ENCODE results near the gene TMPRSS6.
"Not testable (repeated sequence)": the region's sequence is repeated elsewhere in the genome, so short reads cannot be mapped to it uniquely, and the experiment has no call there.

TMPRSS6 gene

DNA sequence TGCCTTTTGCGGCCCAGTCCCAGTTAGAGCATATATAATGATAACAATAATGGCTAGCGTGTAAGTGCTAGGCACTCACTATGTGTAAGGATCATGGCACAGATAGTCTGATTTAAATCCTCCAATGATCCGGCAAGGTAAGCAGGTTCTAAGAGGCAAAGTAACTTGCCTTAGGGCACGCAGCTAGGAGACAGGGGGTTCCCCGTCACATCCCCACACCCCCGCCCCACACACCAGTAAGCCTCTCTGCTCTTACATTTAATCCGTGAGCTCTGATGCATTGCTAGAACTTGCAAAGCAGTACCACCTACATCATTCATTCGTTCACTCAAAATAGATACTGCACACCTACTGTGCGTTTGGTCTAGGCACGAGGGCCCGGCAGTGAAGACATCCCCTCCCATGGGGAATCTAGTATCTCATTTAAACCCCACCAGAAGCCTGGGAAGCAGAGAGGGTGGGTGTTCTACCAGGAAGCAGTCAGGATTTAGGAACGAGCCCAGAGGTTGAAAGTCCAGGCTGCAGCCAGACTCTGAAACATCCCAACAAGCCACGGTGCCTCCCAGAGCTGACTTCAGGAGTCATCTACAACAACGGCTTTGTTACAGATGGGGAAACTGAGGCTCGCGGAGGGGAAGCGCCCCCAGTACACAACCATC, 20.6 kb downstream of the TMPRSS6 start:
- DNase-seq (ENCODE audit: low read depth in 2 of 2): no peak

DNA sequence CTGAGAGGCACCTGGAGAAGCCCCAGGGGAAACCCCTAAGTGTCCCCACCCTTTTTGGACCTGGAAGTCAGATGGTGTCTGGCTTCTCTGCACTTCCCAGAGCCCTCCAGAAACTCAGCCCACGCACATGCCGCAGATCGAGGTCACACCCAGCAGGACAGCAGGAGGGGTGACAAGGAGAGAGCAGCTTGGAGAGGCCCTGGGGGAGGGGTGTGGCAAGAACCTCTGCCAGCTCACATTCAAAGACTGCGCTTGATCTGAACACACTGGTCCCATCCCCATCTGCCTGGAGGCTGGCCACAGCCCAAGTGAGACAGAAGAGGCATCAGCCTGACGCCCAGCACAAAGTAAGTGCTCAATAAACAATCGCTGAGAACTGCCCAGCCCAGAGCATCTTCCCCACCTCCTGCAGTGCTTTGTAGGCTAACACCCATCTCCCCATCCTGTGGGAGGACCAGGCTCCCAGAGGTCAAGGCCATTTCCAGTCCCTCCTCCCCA, 21.4 kb downstream of the TMPRSS6 start:
- DNase-seq (ENCODE audit: low read depth in 2 of 2): no peak

DNA sequence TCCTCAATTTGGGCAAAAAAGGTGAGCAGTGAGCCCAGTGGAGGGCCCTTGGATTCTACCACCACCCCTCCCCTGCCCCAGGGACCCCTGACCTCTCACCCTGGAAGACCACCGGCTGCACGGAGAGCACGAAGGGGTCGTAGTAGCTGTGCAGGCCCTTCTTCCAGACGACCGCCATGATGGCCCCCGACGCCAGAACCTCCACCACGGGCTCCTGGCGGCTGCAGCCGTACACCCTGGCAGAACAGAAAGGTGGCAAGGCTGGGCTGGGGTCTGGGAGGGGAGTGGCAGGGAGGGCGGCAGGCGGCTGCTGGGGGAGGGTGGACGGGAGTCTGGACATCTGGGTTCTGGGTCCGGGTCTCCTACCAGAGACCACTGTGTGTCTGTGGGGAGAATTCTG, 23.3 kb downstream of the TMPRSS6 start:
- no peak for DNase-seq (ENCODE audit: low read depth in 2 of 2)

DNA sequence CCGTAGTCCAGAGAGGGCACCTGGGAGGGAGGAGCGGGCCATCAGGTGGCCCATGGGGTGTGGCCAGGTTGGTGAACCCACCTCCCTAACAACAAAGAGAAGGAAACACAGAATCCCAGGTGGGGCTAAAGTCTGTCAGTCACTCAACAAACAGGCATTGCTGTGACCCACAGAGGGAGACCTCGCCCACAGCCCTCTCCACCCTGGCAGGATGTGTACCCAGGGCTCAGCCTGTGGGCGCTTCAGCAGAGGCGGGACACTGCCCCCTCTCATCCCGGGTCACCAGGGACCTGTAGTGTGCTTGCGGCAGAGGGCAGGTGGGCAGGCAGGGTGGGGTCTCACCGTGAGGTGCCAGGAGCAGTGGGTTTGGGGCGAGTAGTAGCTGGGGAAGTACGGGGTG, 25.1 kb downstream of the TMPRSS6 start:
- no peak for DNase-seq (ENCODE audit: low read depth in 2 of 2)

DNA sequence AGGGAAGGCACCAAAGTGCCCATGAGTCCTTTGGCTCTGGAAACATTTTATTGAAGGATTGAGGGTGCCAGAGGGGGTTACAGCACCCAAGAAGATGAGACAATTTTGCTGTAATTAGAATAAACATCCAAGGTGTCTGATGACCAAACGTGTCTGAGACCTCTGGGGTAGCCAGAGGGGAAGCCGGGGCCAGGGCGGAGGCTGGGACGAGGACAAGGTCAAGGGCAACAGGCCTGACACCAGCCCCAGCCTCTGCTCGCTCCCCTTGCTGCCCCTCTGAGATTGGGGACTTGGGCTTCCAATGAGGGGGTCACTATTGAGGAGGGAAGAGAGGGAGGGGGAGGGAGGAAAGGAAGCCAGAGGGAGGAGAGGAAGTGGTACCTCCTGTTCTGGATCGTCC, 25.6 kb downstream of the TMPRSS6 start:
- no peak for DNase-seq (ENCODE audit: low read depth in 2 of 2)

DNA sequence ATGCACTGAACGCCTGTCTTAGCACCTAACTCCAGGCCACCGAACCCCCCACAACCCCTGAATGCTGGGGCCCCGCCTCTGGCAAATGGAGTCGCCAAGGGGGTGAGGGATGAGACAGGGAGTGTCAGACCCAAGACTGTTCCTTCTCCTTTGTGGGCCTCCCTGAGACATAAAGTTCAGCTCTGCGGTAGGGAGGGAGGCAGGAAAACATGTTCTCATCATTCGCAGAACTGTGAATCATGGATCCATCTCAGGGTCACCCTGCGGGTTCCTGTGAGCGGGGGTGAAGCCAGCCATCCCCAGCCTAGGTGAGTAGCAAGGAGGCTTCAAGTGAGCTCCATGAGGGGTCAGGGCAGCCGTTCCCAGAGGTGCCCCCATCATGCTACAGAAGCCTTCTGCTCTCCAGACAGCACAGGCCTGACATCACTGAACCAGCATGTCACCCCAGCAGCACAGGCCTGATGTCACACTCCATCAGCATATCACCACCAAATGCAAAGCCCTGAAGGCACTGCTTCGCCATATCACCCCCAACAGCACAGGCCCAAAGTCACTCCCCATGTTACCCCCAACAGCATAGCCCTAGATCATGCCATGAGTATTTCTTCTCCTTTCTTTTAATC, 27.2 kb downstream of the TMPRSS6 start:
- DNase-seq (ENCODE audit: low read depth in 2 of 2): no peak

DNA sequence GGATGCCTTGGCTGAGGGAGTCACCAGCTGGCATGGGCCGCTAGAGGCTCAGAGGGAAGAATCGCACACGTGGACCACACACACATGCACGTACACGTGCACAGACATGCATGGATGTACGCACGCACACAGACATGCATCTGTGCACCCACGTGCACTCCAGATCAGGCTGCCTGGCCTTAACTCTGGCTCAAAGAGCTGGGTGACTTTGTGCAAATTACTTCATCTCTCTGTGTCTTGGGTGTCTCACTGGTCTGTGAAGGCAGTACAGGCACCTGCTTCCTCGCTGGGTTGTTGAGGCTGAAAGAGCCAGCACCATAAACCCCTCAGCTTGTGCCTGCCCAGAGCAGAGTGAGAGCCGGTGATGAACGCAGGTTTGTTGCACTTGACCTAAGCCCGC, 28.7 kb downstream of the TMPRSS6 start:
- no peak for DNase-seq (ENCODE audit: low read depth in 2 of 2)

DNA sequence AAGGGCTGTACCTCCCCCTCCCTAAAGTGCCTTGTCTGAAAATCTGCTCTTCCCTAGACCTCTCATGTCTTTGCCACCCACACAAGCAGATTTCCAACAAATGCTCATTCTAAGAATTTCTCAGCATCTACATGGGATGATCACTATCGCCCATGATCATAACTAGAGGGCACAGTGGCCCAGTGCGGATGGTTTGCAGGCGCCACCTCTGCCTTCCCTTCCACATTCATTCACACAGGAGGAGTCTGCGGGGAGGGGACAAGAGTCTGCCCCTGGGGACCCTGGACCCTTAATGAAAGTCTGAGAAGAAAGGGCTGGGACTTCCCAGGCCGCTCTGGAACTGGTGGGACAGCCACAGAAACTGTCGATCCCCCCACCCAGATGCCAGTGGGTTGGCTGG, 29.1 kb downstream of the TMPRSS6 start:
- no peak for DNase-seq (ENCODE audit: low read depth in 2 of 2)

DNA sequence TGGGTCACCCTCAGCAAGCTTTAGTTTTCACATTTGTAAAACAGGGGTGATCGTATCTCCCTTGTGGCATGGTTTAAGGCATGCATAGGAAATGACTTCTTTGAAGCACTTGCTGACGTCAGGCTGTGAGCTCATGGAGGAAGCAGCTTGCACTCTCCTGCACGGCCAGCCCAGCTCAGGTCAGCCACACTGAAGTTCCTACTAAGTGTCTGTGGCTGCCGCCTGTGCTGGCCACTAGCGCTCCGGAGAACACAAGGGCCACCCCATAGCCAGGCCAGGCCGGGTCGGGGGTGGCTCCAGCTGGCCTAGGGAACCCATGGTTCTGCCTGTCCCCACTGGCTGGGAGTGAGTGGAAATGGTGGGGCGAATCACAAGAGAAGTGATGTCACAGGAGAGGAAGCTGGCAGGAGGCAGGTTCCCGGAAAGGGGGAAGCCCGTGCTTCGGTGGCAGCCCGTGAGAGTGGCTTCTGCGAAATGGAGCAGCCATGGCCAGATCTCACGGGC, 29.8 kb downstream of the TMPRSS6 start:
- peak; percentile 54 to 66 for DNase-seq (ENCODE audit: low read depth in 2 of 2)

DNA sequence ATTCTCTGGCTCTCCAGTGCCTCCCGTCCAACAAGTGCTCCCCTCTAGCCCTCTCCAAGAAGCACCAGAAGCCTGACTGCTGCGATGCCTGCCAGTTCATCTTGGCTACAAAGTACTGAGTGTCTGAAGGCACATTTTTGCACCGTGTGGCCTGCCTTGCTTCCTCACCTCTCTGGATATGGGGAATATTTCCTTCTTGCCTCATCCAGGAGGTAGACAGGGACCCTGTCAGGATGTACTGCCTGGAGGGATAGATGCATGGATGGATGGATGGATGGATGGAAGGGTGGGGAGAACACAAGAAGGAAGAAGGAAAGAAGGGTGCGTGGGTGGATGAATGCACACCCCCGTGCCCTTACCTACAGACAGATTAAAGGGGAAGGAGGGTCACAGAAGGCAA, 30.4 kb downstream of the TMPRSS6 start:
- DNase-seq (ENCODE audit: low read depth in 2 of 2): no peak

DNA sequence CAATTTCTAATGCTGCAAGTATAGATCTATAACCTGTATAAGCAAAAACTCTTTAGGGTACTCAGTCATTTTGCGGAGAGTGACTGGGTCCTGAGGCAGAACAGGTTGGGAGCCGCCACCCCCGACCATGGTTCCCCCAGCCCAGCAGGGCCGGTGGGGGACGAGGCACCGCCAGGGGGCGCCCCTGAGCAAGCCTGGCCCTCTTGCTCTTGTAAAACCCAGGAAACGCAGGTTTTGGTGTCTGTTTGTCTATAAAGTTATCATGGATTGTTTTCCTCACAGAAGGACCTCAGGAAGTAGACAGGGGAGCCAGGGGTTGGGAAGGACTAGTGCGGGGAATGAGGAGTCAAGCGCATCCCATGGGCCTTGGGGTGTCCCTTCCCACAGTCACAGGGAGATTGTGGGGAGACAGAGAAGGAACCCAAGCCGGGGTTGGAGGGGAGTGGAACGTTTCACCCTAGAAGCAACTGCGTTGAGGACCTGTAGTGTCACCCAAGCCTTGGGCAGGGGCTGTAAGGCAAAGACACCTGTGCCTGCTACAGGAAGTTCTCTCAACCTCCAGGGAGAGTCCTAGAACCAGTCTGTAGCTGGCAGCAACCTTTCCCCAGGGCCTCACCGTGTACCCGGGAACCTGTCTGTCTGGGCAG, 31.6 kb downstream of the TMPRSS6 start:
- peak; percentile 69 to 79 for DNase-seq (ENCODE audit: low read depth in 2 of 2)

DNA sequence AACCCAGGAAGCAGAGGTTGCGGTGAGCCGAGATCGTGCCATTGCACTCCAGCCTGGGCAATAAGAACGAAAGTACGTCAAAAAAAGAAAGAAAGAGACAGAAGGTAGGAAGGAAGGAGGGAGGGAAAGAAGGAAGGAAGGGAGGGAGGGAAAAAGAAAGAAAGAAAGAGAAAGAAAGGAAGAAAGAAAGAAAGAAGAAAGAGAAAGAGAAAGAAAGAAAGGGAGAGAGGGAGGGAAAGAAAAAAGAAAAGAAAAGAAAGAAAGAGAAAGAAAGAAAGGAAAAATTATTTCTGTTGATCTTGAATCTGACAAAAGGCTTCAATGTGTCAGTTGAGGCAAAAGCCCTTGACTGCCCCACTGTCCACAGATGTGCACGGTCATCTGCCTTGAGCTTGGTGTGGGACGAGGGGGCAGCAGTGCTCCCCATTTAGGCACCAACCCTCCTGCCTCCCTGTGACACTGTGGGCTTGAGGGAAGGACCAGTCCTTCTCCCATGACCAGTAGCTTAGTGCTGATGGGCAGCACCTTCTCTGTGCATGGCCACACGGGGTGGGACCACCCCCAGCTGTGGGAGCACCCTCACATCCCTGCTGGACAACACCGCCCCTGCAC, 33.6 kb downstream of the TMPRSS6 start:
- no peak for DNase-seq (ENCODE audit: low read depth in 2 of 2)

DNA sequence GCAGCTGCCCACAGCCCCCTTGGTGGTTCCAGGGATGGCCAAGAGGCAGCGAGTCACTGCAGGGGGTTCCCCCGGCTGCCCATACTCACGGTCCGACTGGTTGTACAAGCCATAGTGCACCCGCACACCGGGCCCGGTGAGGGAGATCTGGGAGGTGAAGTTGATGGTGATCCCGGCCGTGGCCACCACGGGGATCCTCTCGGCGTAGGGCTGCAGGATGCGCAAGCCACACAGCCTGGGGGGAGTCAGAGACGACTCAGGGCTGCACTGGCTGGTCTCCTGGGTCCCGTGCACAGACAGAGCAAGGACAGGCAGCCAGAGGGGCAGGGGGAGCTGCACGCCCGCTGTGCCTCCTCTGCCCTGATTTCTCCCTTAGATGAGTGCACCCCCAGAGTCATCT, 34.5 kb downstream of the TMPRSS6 start:
- no peak for DNase-seq (ENCODE audit: low read depth in 2 of 2)

DNA sequence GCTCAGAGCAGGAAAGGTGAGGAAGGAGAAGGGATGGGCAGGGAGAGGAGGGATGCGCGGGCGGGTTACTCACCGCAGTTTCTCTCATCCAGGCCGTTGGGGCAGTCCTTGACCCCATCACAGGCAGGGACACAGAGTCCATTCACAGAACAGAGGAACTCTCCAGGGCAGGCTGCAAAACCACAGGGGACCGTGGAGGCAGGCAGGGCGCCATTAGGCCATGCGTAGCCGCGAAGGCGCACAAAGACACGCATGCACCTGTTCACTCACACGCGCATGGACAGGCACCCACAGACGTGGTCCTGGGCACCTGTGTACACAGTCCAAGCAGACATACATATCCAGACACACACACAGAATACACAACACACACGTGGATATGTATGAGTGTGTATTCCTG, 35.0 kb downstream of the TMPRSS6 start:
- no peak for DNase-seq (ENCODE audit: low read depth in 2 of 2)

DNA sequence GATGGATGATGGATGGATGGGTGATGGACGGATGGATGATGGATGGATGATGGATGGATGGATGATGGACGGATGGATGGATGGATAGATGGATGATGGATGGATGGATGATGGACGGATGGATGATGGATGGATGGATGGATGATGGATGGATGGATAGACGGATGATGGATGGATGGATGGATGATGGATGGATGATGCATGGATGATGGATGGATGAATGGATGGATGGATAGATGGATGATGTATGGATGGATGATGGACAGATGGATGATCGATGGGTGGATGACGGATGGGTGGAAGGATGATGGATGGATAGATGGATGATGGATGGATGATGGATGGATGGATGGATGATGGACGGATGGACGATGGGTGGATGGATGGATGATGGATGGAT, 36.8 kb downstream of the TMPRSS6 start:
- DNase-seq (ENCODE audit: low read depth in 2 of 2): no peak

DNA sequence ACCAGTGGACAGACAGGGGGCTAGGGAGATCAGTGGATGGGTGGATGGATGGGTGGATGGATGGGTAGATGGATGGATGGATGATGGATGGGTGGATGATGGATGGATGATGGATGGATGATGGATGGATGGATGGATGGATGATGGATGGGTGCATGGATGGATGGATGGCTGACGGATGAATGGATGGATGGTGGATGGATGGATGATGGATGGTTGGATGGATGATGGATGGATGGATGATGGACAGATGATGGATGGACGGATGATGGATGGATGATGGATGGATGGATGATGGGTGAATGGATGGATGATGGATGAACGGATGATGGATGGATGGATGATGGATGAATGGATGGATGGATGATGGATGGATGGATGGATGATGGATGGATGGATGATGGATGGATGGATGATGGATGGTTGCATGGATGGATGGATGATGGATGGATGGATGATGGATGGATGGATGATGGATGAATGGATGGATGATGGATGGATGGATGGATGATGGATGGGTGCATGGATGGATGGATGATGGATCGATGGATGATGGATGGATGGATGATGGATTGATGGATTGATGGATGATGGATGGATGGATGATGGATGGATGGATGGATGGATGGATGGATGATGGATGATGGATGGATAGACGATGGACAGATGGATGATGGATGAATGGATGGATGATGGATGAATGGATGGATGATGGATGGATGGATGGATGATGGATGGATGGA, 37.5 kb downstream of the TMPRSS6 start:
- not testable (repeated sequence) for DNase-seq (ENCODE audit: low read depth in 2 of 2)

DNA sequence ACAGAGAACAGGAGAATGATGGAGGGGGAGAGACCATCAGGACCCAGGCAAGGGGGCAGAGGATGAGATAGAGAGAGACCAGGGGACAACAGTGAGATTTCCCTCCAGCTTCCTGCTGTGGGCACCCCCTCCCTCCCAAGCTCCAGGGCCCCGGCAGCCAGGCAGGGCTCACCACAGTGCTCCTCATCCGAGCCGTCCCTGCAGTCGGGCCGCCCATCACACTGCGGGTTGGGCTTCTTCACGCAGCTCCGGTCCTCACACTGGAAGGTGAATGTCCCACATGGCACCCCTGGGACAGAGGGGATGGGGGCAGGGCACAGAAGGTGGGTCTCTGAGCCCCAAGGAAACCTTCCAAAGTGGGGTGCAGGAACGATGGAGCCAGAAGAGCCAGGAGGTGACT, 38.8 kb downstream of the TMPRSS6 start:
- DNase-seq (ENCODE audit: low read depth in 2 of 2): no peak

DNA sequence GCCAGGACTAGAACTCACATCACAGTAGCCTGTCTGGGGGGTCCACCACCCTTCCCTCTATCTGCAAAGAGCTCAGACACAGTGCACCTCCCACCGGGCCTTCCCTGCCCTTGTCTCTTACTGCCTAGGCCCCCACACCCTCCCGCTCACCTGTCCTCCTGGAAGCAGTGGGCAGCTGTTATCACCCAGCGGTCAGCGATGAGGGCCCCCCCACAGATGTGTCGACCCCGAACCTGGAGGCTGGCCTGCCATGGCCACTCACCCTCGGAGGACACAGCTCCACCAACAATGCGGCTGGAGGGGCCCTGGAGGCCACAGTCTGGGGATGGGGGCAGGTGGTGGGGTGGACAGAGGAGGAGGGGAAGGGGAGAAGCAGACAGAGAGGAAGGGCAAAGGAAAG, 39.2 kb downstream of the TMPRSS6 start:
- no peak for DNase-seq (ENCODE audit: low read depth in 2 of 2)

DNA sequence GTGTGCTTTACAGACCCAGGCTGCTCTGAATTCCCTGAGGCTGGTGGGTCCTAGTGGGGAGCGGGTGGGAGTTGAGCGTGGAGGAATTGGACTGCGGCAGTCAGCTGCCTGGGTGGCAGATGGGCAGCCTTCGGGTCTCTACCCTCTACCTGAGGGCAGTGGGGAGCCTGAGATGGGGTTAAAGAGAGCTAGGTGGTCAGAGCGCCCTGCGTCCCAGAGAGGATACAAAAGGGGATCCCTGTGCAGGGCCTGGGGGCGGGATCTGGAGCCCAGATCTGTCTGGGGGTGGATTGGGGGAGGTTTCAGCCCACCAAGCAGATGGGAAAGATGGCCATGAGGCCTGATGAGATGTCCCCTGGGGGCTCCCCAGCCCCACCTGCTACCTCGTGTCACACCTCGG, 39.8 kb downstream of the TMPRSS6 start:
- DNase-seq (ENCODE audit: low read depth in 2 of 2): no peak

DNA sequence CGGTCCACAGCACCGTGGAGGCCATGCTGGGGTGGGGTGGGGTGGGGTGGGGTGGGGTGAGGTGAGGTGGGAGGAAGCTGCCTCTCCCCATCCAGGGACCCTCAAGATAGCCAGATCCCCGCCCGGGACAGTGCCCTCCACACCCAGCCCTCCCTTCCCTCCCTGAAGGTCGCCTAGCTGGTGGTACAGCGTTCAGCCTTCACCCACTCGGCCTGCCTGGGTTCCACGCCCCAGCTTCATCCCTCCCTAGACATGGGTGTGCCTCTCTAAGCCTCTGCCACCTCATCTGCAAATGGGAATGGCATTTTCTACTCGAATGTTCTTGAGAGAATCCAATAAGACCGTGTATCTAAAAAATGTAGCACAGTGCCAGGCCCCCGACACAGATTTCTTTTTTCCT, 40.2 kb downstream of the TMPRSS6 start:
- DNase-seq (ENCODE audit: low read depth in 2 of 2): no peak

DNA sequence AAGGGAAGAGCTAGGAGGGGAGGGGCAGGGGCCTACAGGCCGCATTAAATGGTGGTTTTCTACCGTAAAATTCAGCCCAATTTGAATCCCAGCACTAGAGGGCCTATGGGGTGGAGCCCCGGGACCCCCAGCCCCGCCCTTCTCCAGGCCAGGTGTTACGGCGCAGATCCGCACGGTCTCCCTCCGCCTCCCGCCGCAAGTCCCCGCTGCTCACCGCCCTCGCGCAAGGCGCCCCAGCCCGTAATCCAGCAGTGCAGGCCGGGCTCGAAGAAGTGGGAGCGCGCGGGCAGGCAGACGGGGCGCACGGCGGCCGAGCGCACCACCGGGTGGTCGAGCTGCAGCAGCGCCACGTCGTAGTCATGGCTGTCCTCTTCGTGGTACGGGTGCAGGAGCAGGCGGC, 40.7 kb downstream of the TMPRSS6 start:
- DNase-seq (ENCODE audit: low read depth in 2 of 2): no peak

DNA sequence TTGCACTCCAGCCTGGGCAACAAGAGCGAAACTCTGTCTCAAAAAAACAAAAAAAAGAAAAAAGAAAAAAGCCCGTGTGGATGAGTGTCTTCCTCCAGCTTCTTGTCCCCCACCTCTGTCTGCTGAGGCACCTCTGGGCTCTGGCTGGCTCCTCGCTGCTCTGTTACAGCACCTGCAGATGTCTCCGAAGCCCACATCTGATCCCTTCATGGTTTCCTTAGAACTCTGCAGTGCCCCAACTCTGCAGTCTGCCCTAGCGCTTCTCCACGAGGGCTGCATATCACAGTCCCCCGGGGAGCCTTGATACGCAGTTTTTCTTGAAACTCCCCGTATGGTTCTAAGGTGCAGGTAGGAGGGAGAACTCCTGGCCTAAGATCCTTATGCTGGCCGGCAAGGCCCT, 42.1 kb downstream of the TMPRSS6 start:
- DNase-seq (ENCODE audit: low read depth in 2 of 2): no peak
